ENCODE results near the gene DDI2. TPM values are rescaled to one million over a fixed set of nuclear protein-coding genes. Genes with fewer than 3 reads are reported as not detected.
"Not testable (repeated sequence)": the region's sequence is repeated elsewhere in the genome, so short reads cannot be mapped to it uniquely, and the experiment has no call there.

DDI2 gene
- total RNA-seq, 4 donors from 2014 or later = 41.7 to 79.8 (median 61.8) TPM

- TF ChIP-seq, protein P1, sequence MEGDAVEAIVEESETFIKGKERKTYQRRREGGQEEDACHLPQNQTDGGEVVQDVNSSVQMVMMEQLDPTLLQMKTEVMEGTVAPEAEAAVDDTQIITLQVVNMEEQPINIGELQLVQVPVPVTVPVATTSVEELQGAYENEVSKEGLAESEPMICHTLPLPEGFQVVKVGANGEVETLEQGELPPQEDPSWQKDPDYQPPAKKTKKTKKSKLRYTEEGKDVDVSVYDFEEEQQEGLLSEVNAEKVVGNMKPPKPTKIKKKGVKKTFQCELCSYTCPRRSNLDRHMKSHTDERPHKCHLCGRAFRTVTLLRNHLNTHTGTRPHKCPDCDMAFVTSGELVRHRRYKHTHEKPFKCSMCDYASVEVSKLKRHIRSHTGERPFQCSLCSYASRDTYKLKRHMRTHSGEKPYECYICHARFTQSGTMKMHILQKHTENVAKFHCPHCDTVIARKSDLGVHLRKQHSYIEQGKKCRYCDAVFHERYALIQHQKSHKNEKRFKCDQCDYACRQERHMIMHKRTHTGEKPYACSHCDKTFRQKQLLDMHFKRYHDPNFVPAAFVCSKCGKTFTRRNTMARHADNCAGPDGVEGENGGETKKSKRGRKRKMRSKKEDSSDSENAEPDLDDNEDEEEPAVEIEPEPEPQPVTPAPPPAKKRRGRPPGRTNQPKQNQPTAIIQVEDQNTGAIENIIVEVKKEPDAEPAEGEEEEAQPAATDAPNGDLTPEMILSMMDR (IDR thresholded peaks at IDR 0.05) = no peak
- no peak for TF ChIP-seq POLR2A (IDR thresholded peaks at IDR 0.05)
- TF ChIP-seq EP300 (IDR thresholded peaks at IDR 0.05) = no peak
- no peak overlapping the region for H3K4me3 ChIP-seq
- H3K27ac ChIP-seq = no peak overlapping the region
- no peaks in the 10 kb centered on the region for H3K27me3 ChIP-seq
- no peaks in the 10 kb centered on the region for H3K36me3 ChIP-seq
- no peaks in the 10 kb centered on the region for H3K9me3 ChIP-seq
- peaks cover 0 to 16% (median 0%) of the 10 kb centered on the region in 4 donors for H3K4me1 ChIP-seq
- DNase-seq (ENCODE audit: low spot score in 2 of 2) = no peak
- 46 to 53% methylated on average over 2 of the region's 2 CpGs for WGBS, 2 donors
Measured at GRCh38 chr1:15598436-15598835, 18.8 kb upstream of the DDI2 start.

GRCh38 chr1:15603050-15603965 is 13.9 kb upstream of the DDI2 start:
- Histone ChIP-seq H3K27me3 (no peaks in the 10 kb centered on the region), H3K9me3 (no peaks in the 10 kb centered on the region), H3K4me3 (peak overlapping the region; percentile 63 to 84 (median 66)), H3K27ac (peak overlapping the region; percentile 47 to 90 (median 80)), H3K4me1 (peaks cover 0 to 23% (median 0%) of the 10 kb centered on the region in 4 donors), H3K36me3 (no peaks in the 10 kb centered on the region)
- TF ChIP-seq POLR2A (IDR thresholded peaks at IDR 0.05) = peak; percentile 28 to 55
- peak; percentile 88 to 94 for TF ChIP-seq EP300 (IDR thresholded peaks at IDR 0.05)
- TF ChIP-seq, protein P1 (IDR thresholded peaks at IDR 0.05) = peak in 2 of 5 experiments; percentile 6 to 30
- peak; percentile 96 to 97 for DNase-seq (ENCODE audit: low spot score in 2 of 2)
- 2% methylated on average over 32 to 38 of the region's 56 CpGs for WGBS, 2 donors

- H3K27me3 ChIP-seq; DNase-seq (ENCODE audit: low spot score in 2 of 2); H3K36me3 ChIP-seq; H3K9me3 ChIP-seq: not testable (repeated sequence)
- WGBS, 2 donors = 68 to 70% methylated on average over 13 of the region's 13 CpGs
- H3K4me3 ChIP-seq = peak overlapping the region; percentile 28 to 84 (median 64)
- TF ChIP-seq, protein P1 (IDR thresholded peaks at IDR 0.05) = peak in 1 of 5 experiments; percentile 6
- H3K27ac ChIP-seq = peak overlapping the region; percentile 47 to 90 (median 70)
- peaks cover 0 to 23% (median 0%) of the 10 kb centered on the region in 4 donors for H3K4me1 ChIP-seq
Measured at GRCh38 chr1:15603966-15604282, 13.3 kb upstream of the DDI2 start.

DNA sequence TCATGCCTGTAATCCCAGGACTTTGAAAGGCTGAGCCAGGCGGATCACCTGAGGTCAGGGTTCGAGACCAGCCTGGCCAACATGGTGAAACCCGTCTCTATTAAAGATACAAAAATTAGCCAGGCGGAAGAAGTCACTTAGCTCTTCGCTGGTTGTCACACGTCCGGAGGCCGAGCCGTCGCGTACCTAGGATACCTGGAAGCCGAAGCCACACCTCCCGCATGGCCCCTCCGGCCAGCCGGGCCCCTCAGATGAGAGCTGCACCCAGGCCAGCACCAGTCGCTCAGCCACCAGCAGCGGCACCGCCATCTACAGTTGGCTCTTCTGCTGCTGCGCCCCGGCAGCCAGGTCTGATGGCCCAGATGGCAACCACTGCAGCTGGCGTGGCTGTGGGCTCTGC is 12.9 kb upstream of the DDI2 start:
- not testable (repeated sequence) for H3K27ac ChIP-seq; DNase-seq (ENCODE audit: low spot score in 2 of 2)
- 93 to 96% methylated on average over 12 to 18 of the region's 21 CpGs for WGBS, 2 donors

DNA sequence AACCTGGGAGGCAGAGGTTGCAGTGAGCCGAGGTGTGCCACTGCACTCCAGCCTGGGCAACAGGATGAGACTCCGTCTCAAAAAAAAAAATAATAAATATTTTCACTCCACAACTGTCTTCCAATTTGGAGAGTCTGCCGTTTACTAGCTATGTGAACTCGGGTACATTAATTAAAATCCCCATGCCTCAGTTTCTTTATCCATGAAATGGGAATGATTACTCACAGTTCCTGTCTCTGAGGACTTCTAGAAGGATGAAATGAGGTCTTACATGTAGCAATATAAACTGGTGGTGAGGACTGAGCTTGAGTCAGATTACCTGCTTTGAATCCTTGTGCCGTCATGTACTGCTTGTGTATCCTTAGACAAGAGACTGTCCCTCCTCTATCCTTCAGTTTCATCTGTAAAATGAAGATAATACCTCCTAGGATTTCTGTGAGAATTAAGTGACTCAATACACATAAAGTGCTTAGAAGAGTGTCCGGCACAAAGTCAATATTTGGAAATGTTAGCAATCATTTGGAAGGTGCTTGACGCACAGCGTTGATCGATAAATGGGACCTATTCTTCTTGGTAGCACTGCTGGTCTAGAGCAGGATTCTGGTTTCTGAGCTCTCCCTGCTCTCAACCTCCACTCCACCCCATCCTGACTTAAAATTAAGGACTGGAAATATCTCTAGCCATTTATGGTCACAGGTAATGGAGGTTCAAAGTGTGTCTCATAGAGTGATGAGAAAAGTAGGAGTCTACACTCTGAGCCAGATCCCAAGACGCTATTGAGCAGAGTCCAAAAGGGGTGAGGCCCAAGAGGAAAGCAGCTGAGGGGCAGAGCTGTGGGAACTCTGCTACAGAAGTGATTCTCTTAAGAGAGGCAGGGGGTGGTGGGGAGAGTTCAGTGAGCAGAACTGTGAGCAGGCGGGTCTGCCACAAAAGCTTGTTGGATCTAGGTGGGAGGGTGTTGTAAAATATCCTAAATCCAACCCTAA is 11.6 kb upstream of the DDI2 start:
- TF ChIP-seq, protein P1 (IDR thresholded peaks at IDR 0.05) = no peak
- TF ChIP-seq POLR2A (IDR thresholded peaks at IDR 0.05) (no peak), EP300 (IDR thresholded peaks at IDR 0.05) (no peak)
- H3K27ac ChIP-seq = no peak overlapping the region
- DNase-seq (ENCODE audit: low spot score in 2 of 2) = no peak
- no peaks in the 10 kb centered on the region for H3K27me3 ChIP-seq
- H3K4me1 ChIP-seq = peaks cover 0 to 23% (median 0%) of the 10 kb centered on the region in 4 donors
- WGBS, 2 donors = 86 to 87% methylated on average over 11 of the region's 11 CpGs
- no peak overlapping the region for H3K4me3 ChIP-seq
- peaks cover 0 to 3% (median 0%) of the 10 kb centered on the region in 4 donors for H3K9me3 ChIP-seq
- no peaks in the 10 kb centered on the region for H3K36me3 ChIP-seq

More for the DNA sequence above, 12.9 kb upstream of the DDI2 start:
- not testable (repeated sequence) for H3K27me3 ChIP-seq, H3K9me3 ChIP-seq, H3K36me3 ChIP-seq, H3K4me3 ChIP-seq
- peaks cover 0 to 23% (median 0%) of the 10 kb centered on the region in 4 donors for H3K4me1 ChIP-seq

Data from tibial nerve (tissue), 4 donors.